HS-5 (cell line): Measurements from ENCODE around the gene RIMS1.

ENCODE experiments used
- DNase-seq: peaks from one replicate; pipeline ENCODE4 v3.0.0-alpha.2; 2012; ENCODE audit warnings: low read depth

Gene RIMS1

DNA sequence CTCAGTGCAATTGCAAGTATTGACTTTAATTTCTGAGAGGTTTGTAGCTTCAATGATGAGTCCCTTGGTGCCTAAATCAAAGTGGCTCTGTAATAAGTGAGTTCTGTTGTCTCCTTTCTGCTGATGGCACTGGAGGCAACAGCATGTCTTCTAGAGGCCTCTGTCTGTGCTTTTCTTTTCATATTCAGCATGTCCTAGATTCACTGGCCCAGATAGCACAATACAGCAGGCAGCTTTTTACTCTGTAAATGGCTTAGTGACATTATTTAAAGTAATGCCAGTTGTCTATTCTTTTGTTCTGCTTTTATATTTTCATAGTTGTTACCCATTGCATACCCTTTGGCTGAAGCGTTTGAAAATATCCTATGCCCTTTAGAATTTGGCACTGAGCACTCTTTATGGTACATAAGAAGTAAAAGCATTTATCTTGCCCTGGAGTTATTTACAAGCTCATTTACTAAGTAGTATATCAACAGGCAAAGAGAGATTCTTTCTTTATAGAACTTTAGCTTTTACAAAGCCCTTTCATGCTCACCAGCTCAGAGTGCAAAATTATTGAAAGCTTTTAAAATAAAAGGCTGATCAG, 464.0 kb downstream of the RIMS1 start:
- no peak for DNase-seq

DNA sequence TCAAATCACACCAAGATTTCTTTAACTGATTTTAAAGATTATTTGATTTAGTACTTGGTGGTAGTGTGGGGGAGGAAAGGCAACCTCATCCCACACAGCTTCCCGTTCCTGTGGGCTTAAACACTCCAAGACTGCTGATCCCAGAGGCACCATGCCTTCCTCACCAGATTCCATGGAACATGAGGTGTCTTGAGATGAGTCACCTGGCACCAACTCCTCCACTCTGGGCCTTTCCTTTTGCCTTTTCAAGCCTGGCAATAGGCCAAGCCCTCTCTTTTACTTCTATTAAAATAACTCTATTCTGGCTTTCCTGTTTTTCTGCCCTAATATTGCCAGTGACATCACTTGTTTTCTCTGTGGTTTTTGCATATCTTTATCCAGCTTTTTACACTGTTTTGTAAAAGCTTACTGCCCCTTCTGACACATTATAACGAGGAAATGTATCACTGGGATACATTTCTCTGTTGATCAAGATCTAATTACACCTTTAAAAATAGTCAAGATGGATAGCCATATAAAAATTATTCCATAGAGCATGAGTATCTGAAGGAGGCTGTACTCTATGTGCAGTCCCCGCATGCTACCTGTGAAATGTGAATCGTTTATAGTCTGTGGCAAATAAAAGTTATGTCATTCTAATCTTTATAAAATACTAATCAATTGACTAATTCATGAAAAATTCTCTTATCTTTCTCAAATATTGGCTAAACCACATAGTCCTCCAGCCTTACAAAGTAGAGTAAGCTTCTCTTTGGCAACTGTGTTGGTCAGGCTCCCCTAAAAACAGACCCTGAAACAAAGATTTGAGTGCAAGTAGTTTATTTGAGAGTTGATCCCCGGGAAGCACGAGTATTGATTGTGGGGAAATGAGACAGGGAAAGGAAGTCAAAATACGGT, 477.7 kb downstream of the RIMS1 start:
- DNase-seq, result peak; percentile 96

DNA sequence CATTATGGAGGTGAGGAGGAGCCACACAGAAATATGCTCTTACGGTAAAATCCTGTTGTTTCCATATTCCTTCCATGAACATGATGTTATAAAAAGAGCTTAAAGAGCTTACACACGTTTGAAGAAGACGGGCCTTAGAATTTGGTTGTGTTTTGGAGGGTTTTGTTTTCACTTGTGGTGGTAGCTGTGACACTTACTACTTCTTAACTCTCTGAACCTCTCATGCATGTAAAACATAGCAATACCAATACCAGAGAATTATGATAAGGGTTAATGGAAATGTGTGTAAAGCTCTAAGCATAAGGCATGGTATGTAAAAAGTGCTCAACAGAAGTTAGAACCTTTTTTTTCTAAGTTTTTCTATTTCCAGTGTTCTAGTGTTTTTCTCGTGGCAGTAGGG, 479.4 kb downstream of the RIMS1 start:
- DNase-seq, result no peak

DNA sequence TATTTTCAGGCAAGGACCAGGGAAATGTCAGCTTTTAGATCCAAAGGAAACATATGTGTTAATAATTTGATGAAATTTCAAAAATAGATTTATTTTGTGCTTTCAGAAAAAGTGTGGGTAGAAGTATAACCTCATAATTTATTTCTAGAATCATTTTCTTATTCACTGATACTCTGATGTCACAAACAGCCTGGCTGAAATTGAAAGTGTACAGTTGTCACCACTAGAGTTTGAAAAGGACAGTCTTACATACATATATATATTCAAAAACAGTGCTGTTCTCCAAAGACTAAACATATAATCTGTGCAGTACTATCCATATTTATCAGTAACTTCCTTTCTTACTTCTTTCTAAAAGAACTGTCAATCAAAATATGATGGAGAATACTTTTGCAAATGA, 481.1 kb downstream of the RIMS1 start:
- no peak for DNase-seq

DNA sequence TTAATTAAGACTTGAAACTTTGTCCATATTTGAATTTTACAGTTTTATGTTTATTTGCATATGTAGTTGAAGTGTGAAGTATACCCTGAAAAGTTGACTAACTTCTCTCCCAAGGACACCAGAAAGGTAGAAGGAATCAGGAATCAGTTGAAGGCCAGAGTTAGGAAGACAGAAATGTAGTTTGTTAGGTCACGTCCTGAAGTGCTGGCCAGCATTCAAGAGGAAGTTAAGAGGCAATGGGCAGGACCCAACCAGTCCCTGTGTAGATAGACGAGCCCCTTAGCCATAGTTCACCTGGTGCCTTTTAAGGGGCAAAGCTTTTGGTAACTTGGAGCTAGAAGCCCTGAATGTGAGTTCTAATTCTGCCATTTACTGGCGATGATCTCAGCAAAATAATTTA, 485.1 kb downstream of the RIMS1 start:
- no peak for DNase-seq

DNA sequence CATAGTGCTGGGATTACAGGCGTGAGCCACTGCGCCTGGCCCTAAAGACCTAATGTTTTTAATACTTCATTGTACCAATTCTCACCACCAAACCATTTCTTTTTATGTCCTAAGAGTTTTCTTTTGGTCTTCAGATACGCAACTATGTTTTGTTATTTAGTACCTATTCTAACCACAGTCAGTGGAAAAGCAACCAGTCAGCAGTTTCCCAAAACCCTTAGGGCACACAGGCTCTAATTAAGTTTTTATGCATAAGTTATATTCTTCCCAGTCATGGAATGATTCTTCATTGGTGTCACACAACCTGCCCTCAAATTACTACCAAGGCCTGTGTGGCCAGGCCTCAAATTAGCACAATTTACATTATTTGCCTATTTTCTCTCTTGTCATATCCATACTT, 487.8 kb downstream of the RIMS1 start:
- no peak for DNase-seq

DNA sequence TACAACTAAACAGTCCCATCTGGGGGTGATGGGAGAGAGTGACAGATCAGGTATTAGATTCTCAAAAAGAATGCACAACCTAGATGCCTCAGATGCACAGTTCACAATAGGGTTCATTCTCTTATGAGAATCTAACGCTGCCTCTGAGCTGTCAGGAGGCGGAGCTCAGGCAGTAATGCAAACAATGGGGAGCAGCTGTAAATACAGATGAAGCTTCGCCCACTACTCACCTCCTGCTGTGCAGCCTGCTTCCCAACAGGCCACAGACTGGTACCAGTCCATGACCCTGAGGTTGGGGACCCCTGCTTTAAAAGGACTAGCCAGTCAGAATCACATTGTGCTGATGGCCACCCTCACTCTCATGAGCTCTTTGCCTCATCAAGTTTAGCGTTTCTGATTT, 488.5 kb downstream of the RIMS1 start:
- DNase-seq, result no peak

DNA sequence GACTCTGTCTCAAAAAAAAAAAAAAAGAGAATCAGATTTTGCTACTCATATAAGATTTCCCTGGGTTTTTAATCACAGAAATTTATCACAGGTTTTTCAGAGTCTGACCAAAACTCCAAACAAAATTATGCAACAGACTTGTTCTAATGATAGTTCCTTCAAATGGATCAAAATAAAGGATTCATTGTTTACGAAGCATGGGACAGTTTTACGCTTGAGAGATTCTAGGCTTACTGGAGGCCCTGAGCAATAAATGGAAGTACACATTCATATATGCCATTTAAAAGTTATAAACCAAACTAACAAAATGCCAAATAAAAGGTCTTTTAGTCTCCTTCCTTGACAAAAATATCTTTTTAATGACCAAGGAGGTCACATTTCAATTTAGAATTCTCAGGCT, 490.4 kb downstream of the RIMS1 start:
- no peak for DNase-seq

DNA sequence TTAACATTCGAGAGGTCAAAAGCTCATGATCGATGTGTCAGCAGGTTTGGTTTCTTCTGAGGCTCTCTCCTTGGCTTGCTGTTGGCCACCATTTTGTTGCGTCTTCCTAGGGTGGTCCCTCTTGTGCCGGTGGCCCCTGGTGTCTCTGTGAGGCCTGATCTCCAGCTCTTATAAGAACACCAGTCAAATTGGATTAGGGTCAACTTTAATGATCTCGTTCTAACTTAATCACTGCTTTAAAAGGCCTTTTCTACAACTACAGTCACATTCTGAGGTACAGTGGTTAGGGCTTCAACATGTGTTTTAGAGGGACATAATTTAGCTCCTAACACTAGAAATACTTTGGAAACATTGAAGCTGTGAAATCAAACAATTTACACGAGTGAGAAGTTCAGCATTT, 494.7 kb downstream of the RIMS1 start:
- no peak for DNase-seq

DNA sequence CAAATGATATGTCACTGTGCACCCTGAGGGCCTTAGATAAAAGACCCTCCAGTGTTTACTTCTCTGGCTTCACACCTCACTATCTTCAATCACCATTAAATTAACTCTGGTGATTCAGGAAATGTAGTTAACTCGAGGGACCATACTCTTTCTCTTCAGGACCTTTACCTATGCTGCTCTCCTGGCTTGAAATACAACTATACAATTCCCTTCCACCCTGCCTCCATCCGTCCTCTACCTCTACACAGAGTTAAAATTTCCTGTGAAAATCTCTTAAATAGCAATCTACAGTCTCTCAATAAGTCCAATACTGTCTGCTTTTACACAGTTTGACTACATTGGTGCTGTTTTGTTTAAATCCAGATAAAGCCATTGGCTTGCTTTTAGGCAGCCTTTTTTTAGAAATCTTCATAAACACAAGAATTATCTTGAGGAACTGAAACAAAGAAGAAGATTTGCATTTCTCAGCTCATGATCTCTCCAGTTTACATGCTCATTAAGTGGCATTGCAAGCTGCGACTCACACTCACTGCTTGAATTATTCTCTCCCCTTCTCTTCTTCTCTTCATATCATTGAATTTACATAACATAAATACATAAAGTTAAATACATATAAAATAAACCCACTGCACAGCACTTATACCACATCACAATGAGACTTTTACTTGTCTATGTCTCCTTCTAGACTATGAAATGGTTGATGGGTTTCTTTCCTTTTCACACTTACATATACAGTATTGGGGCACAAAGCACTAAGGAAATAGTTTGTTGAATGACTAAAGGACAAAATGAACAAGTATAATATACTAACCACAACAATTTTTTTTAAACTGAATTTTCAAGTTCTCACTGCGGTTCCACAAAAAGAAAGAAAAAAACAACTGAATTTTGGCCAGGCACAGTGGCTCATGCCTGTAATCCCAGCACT, 496.5 kb downstream of the RIMS1 start:
- no peak for DNase-seq

DNA sequence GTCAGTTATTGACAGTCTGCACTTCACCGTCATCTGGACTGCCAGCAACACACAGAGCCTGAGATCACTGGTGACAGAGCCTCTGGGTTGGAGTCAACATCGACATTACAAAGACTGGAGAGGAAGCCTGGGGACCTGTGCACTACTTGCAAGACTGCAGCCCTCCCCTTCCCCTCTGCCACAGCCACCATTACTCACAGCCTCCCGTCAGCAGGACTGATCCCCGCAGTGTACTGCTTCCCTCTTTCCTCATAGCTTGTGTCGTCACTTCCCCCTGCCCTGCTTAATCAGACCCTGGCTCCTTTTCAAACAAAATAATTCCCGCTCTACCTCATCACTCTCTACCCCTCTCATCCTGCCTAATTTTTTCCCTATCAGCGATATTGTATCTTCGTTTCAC, 500.0 kb downstream of the RIMS1 start:
- no peak for DNase-seq

DNA sequence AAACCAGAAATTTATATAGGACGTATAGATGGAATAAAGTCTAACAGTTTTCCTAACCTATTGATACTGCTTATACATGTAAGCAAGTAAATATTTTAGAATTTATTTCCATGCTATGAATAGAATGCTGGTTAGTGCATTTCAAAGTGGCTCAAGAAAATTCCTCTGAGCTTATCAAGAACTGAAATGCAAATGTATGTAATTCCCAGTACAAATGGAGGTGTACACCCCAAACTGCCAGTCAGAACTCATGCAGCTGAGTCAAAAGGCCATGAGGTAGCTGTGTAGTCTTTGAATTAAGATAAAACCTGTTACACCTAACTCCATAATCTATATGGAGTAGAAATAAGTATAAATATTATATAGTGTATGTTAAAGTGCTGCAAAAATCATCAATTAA, 503.3 kb downstream of the RIMS1 start:
- no peak for DNase-seq

DNA sequence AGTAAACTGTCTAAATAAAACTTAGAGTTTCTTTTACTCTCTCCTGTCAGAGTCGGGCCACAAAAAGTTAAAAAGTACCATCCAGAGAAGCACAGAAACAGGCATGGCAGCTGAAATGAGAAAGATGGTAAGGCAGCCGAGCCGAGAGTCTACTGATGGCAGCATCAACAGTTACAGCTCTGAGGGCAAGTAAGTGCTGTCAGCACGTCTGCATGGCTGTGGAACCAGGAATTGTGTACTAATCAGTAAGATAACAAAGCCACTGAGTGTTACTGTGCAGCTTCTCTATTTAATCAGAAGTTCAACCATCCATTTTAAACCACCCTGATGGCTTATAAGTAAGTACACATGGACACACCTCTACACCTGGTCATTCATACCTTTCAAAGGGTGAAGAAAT, 504.2 kb downstream of the RIMS1 start:
- no peak for DNase-seq

DNA sequence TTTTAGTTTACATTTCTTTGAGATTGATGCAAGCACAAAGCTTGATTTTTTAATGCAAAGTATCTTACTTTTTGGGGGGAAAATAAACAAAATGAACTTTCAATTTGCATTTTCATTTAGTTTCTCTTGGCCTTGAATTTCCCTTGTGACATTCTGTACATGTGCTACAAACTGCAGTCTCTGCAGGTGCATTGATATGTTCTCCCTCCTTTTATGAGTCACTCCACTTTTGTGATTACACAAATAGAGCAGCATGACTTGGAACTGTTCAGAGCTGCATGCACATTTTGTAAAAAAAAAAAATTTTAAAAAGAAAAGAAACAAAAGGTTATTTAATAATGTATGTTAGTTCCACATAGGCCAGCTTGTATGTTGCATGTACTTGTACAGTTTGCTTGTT, 515.5 kb downstream of the RIMS1 start:
- no peak for DNase-seq

DNA sequence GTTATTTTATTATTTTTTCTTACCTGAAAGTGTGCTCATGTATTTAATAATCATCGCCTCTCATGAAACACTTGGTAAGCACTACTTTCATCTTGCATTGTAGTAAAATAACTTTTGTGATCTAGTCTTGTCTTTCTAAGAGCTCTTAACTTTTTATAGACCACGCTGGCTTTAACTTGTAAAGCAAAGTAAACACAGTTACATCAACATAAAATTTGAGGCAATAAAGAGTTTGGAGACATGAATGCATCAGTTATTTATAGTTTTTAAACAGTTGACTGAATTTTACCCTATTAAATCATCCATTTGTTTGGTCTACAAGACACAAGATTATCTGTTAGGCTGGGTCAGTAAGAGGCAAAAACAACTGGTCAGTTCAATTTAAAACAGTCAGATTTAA, 517.1 kb downstream of the RIMS1 start:
- DNase-seq, result no peak

DNA sequence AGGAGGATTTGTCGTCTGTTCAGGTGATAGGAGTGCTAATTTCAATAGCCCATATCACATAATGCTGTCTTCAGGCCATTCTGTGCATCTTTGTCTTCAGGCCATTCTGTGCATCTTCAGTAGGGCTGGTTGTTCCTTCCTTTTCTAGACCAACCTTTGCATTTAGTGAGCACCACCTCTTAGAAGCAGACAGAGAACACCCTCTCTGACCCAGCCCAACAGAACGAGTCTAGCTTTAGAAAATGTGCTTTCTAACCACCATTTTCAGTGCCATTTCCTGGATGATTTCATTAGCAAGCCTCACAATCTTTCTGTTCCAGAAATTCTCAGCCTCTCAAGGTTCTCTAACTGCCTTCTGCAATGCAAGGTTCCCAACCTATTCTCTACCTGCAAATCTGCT, 520.2 kb downstream of the RIMS1 start:
- no peak for DNase-seq

DNA sequence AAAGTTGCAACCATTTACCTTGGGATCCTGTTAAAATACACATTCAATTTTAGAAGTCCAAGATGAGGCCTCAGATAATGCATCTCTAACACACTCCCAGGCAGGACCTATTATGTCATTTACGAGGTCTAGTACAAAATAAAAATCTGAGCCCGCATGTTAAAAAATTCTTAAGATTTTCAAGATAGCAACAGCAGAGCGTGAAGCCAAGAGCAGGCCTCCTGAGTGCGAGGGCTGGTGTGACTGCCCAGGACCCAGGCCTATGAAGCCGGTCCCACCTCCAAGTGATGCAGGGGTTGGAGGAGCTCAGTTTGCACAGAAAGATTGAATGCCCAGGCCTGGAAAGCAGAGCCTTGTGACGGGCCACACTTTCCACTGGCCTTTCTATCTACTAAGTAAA, 524.4 kb downstream of the RIMS1 start:
- no peak for DNase-seq

DNA sequence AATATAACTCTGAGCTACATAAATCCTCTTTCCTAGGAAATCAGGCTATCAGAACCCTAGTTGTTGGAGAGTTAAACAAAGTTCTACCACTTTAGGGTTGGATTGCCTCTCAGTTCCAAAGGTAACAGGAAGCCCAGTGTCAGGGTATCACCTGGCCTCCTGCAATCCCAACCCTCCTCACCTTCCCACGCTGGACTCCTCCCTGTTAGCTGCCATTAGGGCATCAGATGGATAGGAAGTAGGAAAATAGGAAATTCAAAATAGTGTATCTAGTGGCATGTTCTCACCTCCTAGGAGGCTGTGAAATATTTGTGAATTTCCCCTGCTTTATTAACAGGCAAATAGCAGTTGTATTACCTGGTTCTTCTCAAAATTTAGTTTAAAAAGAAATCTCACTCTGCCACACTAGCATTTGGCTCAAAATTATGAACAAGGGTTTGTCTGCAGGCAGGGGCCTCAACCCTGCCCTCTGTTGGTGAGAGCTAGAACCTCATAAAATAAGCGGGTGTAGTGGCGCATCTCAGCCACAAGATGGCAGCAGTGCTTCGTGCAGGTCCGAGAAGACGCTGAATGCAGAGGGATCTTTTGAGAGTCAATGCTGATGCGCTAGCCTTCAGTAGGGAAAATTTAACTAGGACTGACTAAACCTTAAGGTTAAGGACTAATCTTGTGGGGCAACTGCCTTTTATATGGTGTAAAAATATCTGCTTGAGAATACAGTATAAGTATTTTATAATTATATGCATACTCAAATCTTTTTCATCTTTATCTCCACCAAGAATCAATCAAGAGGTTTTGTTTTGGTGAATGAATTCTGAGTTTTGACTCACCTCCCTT, 525.7 kb downstream of the RIMS1 start:
- DNase-seq, result peak; percentile 82

DNA sequence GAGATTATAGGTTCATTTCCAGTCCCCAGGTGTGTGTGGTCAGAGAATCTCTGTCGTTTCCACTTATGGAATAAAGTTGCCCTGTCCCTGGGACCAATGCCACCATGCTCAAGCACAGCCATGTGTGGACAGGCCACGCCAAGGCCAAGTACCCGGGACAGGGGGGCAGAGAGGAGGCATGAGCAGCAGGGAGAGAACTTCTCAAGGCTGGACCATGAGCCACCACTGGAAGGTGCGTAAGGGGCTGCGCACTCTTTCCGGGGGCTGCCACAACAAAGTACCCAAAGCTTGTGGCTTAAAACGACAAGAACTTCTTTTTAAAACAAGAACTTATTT, 526.3 kb downstream of the RIMS1 start:
- no peak for DNase-seq

DNA sequence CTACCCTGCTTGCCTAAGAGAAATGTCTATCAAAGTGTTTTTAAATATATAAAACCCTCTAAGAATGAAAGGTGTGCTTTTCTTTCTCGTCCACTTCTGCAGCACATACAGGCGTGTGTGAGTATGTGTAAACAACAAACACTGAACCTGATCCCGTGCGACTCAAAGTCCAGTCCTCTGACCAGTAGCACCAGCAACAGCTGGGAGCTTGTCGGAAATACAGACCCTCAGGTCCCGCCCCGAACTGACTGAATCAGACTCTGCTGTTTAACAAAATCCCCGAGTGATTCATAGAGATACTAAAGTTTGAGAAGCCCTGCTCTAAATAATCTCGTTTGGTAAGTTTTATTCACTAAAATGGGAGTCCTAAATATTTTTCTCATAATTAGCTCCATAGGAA, 527.5 kb downstream of the RIMS1 start:
- DNase-seq, result no peak

DNA sequence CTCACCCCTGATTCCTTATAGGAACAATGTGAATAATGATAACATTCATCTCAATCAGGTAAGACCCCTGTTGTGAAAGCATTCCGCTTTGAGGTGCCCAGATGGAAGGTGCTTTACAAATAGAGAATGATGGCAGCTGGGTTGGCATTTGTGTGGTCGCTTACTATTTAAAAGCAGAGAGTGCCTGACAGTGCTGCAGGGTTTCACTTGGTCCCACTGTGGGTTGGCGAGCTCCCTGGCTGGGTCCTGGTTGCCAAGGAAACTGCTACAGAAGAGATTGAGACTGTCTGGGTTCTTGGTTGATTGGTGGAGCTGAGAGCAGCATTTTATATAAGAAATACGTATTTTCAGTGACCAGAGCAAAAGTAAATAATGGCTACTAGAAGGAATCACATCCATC, 528.3 kb downstream of the RIMS1 start:
- DNase-seq, result no peak
